ENCODE measurements around the gene MBD3.

GRCh38 chr19:1590641-1591397 lies 1.8 kb downstream of the MBD3 start:
- TF ChIP-seq CTCF (tag by site-specific recombination; IDR thresholded peaks at IDR 0.05) (0 out of 2 replicates have a peak, but pooled peaks have one; percentile 22), BCL11A (tag by site-specific recombination; IDR thresholded peaks at IDR 0.05; ENCODE audit: low read depth) (no peak), ZNF335 (tag by site-specific recombination; conservative IDR thresholded peaks at IDR 0.05) (peak; percentile 92), ZNF792 (tag by site-specific recombination; IDR thresholded peaks at IDR 0.05) (no peak), ZNF670 (tag by site-specific recombination; IDR thresholded peaks at IDR 0.05; ENCODE audit: low read depth) (no peak)

Measured in HEK293 (cell line).